SU-DHL-6 (cell line): ENCODE results near the gene DOK1.

Source experiments
- CTCF ChIP-seq: fragments of 200-600 bp; sonication (generic); IDR thresholded peaks from one replicate; pipeline ENCODE4 v1.5.1; 2017; ENCODE audit warnings: antibody characterized with exemption, mild to moderate bottlenecking, low read length, moderate library complexity; ENCODE audit not compliant: insufficient read depth, poor library complexity, severe bottlenecking
- EZH2phosphoT487 ChIP-seq: fragments of 200-600 bp; sonication (generic), shearing (Covaris generic); conservative IDR thresholded peaks from 2 replicates; pipeline ENCODE4 v1.6.1; 2018; ENCODE audit warnings: mild to moderate bottlenecking, antibody characterized with exemption, low read length, moderate library complexity, mixed read lengths

GRCh38 chr2:74556831-74557370, 2.4 kb downstream of the DOK1 start:
- TF ChIP-seq CTCF (no peak), EZH2phosphoT487 (no peak)
